K562 (cell line): Measurements from ENCODE around the gene OR11L1. TPM values are rescaled to one million over a fixed set of nuclear protein-coding genes. Genes with fewer than 3 reads are reported as not detected.

Source experiments
- ATAC-seq: fragments of 200-7000 bp; cut with Tn5 transposase; 3 replicates; pipeline ENCODE4 v1.9.1; 2020; ENCODE audit warnings: moderate library complexity
- BruUV-seq: library from RNA; stranded (reverse); fragments of 400-500 nt; replicated peaks from 2 replicates; lab custom pipeline; 2021; lab: Mats Ljungman, UMichigan
- CTCF ChIA-PET: fragments of 300-600 bp; formaldehyde crosslinking; extraction: SDS; loops from one replicate; lab custom pipeline; 2021; ENCODE audit warnings: low intra/inter-chr PET ratio; lab: Yijun Ruan, JAX
- POLR2A ChIA-PET: fragments of 300-600, 350-650 bp; sonication (Branson Sonifier 250); formaldehyde crosslinking; extraction: SDS; loops from one replicate; lab custom pipeline; 2021; ENCODE audit warnings: antibody characterized with exemption, inconsistent platforms; lab: Yijun Ruan, JAX
- DNase-seq, 4 experiments: peaks; one replicate each; pipeline versions ENCODE4 v3.0.0 to v3.0.0-alpha.2; 2011 to 2018; ENCODE audit warnings: low spot score in 3 of 4, mixed read lengths in 3 of 4; ENCODE audit errors: extremely low read depth in 1 of 4
- FAIRE-seq: peaks from 2 replicates; lab custom pipeline; 2011; peaks lifted over from hg19 to GRCh38; lab: Jason Lieb, UNC
- H2AFZ ChIP-seq: 2 replicates; pipeline ENCODE4 v1.6.0; 2011; ENCODE audit warnings: low read depth, low read length, control low read depth, inconsistent platforms
- H3K27ac ChIP-seq: fragments of 200-600 bp; 3 replicates; pipeline ENCODE4 v1.8.0; 2011; ENCODE audit warnings: low read depth, mild to moderate bottlenecking, control low read depth, inconsistent platforms, low read length, moderate library complexity, mixed read lengths; ENCODE audit errors: extremely low read depth
- H3K27me3 ChIP-seq, 2 experiments: fragments of 300-600 bp in 1 of 2; 2 replicates in 1 of 2; 3 replicates in 1 of 2; pipeline versions ENCODE4 v1.6.0 to v1.8.0; 2011; ENCODE audit warnings: inconsistent platforms in 2 of 2, low read length in 2 of 2, mild to moderate bottlenecking in 1 of 2, mixed read lengths in 1 of 2, moderate library complexity in 1 of 2; ENCODE audit not compliant: control insufficient read depth in 2 of 2, insufficient read depth in 2 of 2
- H3K36me3 ChIP-seq: fragments of 300-600 bp; 3 replicates; pipeline ENCODE4 v1.8.0; 2011; ENCODE audit warnings: mild to moderate bottlenecking, low read length, inconsistent platforms; ENCODE audit not compliant: control insufficient read depth, insufficient read depth
- H3K4me1 ChIP-seq, 2 experiments: fragments of 200-600 bp in 1 of 2; replicated peaks in 1 of 2; 2 replicates in 1 of 2; 3 replicates in 1 of 2; pipeline versions ENCODE4 v1.5.1 to v1.8.0; 2011; ENCODE audit warnings: inconsistent platforms in 2 of 2, low read length in 2 of 2, mild to moderate bottlenecking in 1 of 2, mixed read lengths in 1 of 2, moderate library complexity in 1 of 2; ENCODE audit not compliant: control insufficient read depth in 2 of 2, insufficient read depth in 2 of 2
- H3K4me2 ChIP-seq: 2 replicates; pipeline ENCODE4 v1.6.1; 2011; ENCODE audit warnings: low read length, control low read depth, inconsistent platforms, mixed read lengths; ENCODE audit not compliant: insufficient read depth
- H3K4me3 ChIP-seq: fragments of 200-600 bp; sonication (generic), shearing (Covaris generic); 2 replicates; pipeline ENCODE4 v1.5.1; 2016; ENCODE audit warnings: control low read depth, inconsistent platforms
- H3K79me2 ChIP-seq: fragments of 200-600 bp; 3 replicates; pipeline ENCODE4 v1.8.0; 2011; ENCODE audit warnings: low read length, inconsistent platforms; ENCODE audit not compliant: control insufficient read depth, insufficient read depth
- H3K9ac ChIP-seq, 2 experiments: 2 replicates each; pipeline versions ENCODE4 v1.6.0 to v1.6.1; 2011; ENCODE audit warnings: low read depth in 2 of 2, low read length in 2 of 2, control low read depth in 1 of 2, inconsistent platforms in 1 of 2, mild to moderate bottlenecking in 1 of 2, mixed read lengths in 1 of 2; ENCODE audit not compliant: insufficient read depth in 1 of 2
- H3K9me1 ChIP-seq: one replicate; pipeline ENCODE4 v1.6.0; 2011; ENCODE audit warnings: inconsistent platforms, mild to moderate bottlenecking, low read length, moderate library complexity; ENCODE audit not compliant: control insufficient read depth, insufficient read depth
- H3K9me3 ChIP-seq: replicated peaks from 2 replicates; pipeline ENCODE4 v1.5.1; 2011; ENCODE audit warnings: low read depth, low read length, inconsistent platforms; ENCODE audit not compliant: control insufficient read depth, insufficient read depth
- H4K20me1 ChIP-seq: replicated peaks from 2 replicates; pipeline ENCODE4 v1.6.1; 2011; ENCODE audit warnings: low read length, inconsistent platforms, mixed read lengths; ENCODE audit not compliant: control insufficient read depth, insufficient read depth
- WGBS: fragments of 100-300 bp; shearing (Covaris generic); methylation state at CpG from one replicate; pipeline ENCODE4 v1.1.6; 2016; ENCODE audit warnings: low coverage, mixed read lengths; ENCODE audit not compliant: insufficient coverage; ENCODE audit errors: missing lambda C conversion rate; 5-methylcytosine and 5-hydroxymethylcytosine counted together
- in situ Hi-C: fragments of 300-500 bp; cut with MboI; formaldehyde crosslinking; loops from 4 replicates; pipeline ENCODE4 v1.15.0; 2018; ENCODE audit warnings: inconsistent platforms, mixed read lengths
- intact Hi-C: fragments of 100-400 bp; cut with micrococcal nuclease; formaldehyde crosslinking; loops from 2 replicates; pipeline ENCODE4 v1.14.2; 2022
- polyA plus RNA-seq, 8 experiments: library from polyadenylated mRNA; depleted of rRNA in 4 of 8; stranded (reverse) in 5 of 8; unstranded in 3 of 8; fragments of >200 nt; fragmentation: Nextera tagmentation in 2 of 8; fragmentation: Illumina TruSeq in 1 of 8; extraction: Ambion mirVana in 2 of 8; extraction: Trizol in 1 of 8; gene quantifications; 2 replicates each; pipeline versions ENCODE4 v1.2.1 to v1.2.3, GENCODE V29; 2011 to 2014; ENCODE audit warnings: inconsistent platforms in 1 of 8, missing spikeins in 1 of 8
- total RNA-seq, 7 experiments: library from RNA; depleted of rRNA in 6 of 7; stranded (reverse); fragments of >200 nt in 6 of 7; fragmentation: Illumina TruSeq in 2 of 7; extraction: Trizol in 2 of 7; gene quantifications; 2 replicates each; pipeline versions ENCODE4 v1.2.1 to v1.2.3, GENCODE V29; 2011 to 2021; ENCODE audit warnings: low replicate concordance in 1 of 7
- TF ChIP-seq, protein P1 (sequence below): fragments of 450-650 bp; IDR thresholded peaks from one replicate; pipeline ENCODE4 v1.6.1; 2018; ENCODE audit warnings: mild to moderate bottlenecking, moderate library complexity; ENCODE audit not compliant: partially characterized antibody
- TF ChIP-seq, protein P2 (sequence below): fragments of 250-450 bp; sonication (Bioruptor Pico); IDR thresholded peaks from 2 replicates; pipeline ENCODE4 v1.8.0; 2022; ENCODE audit warnings: inconsistent platforms

Gene OR11L1
- total and polyA plus RNA-seq, 9 of the 15 experiments (the other 6 are each of a cell fraction or from before 2014, with no cell fraction given), result not detected

DNA sequence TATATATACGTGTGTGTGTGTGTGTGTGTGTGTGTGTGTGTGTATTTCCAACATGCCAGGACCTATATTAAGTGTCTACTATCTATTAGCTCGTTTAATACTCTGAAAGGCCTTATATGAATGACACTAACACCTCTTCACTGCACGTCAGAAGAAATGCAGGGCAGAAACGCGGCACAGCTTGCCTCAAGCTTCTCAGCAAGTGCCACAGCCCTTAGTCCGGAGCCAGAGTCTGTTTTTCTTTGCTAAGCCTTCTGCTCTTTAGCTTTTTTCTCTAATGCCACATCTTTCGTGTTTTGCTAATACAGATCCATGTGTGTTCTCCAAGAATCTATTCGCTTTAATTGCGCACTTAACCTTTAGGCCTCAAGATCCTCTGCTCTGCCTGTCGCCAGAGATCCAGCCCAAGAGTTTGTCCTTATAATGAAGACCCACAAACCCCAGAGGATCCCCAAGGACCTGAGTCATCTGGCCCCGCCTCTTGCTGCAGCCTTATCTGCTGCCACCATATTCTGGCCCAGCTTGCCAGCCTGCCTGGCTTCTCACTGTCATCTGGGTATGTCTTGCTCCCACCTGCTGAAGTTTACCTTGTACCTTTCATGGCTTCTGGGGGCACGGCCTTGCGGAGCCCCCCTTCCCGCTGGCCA, 13.3 kb upstream of the OR11L1 start (continued):
- TF ChIP-seq, protein P1, sequence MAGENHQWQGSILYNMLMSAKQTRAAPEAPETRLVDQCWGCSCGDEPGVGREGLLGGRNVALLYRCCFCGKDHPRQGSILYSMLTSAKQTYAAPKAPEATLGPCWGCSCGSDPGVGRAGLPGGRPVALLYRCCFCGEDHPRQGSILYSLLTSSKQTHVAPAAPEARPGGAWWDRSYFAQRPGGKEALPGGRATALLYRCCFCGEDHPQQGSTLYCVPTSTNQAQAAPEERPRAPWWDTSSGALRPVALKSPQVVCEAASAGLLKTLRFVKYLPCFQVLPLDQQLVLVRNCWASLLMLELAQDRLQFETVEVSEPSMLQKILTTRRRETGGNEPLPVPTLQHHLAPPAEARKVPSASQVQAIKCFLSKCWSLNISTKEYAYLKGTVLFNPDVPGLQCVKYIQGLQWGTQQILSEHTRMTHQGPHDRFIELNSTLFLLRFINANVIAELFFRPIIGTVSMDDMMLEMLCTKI, result no peak

DNA sequence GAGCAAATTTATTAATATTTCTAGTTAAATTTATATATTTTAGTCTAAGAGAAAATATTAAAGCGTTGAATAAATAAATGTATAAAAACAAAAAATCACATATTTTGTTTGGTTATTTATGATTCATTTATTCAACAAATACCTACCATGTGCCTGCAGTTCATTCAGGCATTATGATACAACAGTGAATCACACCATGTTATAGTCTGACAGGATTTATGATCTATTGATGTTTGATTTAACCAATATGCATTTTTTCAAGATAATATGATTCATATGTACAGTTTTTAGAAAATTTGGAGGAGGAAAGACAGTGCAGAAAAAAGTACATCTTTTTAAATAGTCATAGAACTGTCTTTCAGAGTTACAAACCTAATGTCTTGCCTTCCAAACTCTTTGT, 7.9 kb upstream of the OR11L1 start:
- ChIA-PET CTCF (no interaction called here), POLR2A (no interaction called here)
- H3K4me3 ChIP-seq, result no peak overlapping the region
- H3K27me3 ChIP-seq, result no peaks in the 10 kb centered on the region; a peak in 1 of 5 replicates
- no peaks in the 10 kb centered on the region for H4K20me1 ChIP-seq
- FAIRE-seq (no peak), DNase-seq (no peak), ATAC-seq (no peak)
- no peak overlapping the region for H3K9ac ChIP-seq
- no peak overlapping the region for H3K4me2 ChIP-seq
- no peak overlapping the region for H3K27ac ChIP-seq
- H3K9me3 ChIP-seq, result peaks cover 3% of the 10 kb centered on the region; the same call in 1 of the 2 replicates
- H3K9me1 ChIP-seq, result no peaks in the 10 kb centered on the region
- peaks cover 2 to 32% of the 10 kb centered on the region in 2 experiments; a peak in 3 of 5 replicates for H3K4me1 ChIP-seq
- H3K36me3 ChIP-seq, result no peaks in the 10 kb centered on the region
- BruUV-seq, result no TSS peak
- TF ChIP-seq, protein P2, sequence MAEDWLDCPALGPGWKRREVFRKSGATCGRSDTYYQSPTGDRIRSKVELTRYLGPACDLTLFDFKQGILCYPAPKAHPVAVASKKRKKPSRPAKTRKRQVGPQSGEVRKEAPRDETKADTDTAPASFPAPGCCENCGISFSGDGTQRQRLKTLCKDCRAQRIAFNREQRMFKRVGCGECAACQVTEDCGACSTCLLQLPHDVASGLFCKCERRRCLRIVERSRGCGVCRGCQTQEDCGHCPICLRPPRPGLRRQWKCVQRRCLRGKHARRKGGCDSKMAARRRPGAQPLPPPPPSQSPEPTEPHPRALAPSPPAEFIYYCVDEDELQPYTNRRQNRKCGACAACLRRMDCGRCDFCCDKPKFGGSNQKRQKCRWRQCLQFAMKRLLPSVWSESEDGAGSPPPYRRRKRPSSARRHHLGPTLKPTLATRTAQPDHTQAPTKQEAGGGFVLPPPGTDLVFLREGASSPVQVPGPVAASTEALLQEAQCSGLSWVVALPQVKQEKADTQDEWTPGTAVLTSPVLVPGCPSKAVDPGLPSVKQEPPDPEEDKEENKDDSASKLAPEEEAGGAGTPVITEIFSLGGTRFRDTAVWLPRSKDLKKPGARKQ (CRISPR knock-in tag), result no peak
- in situ Hi-C loops, result no loop called here
- H2AFZ ChIP-seq, result no peak overlapping the region
- 14% methylated on average over 1 of the region's 1 CpG for WGBS
- intact Hi-C loops, result loop anchor here (10.0 kb wide), 1 partner anchor 475 kb away; no protein-coding TSS in a partner anchor
- H3K79me2 ChIP-seq, result no peaks in the 10 kb centered on the region
